NCI-H1417 (cell line): ENCODE results near the gene PRLR.
"Not testable (repeated sequence)": the region's sequence is repeated elsewhere in the genome, so short reads cannot be mapped to it uniquely, and the experiment has no call there.

Source experiments
- DNase-seq, 3 experiments: peaks; one replicate each; lab custom pipeline; 2025; lab: John Stamatoyannopoulos, UW

PRLR gene

GRCh38 chr5:35127006-35127405, 103.3 kb downstream of the PRLR start:
- DNase-seq: no peak

- DNase-seq: no peak
Measured at GRCh38 chr5:35125746-35126145, 104.5 kb downstream of the PRLR start.

- no peak for DNase-seq
Measured at GRCh38 chr5:35124932-35125331, 105.4 kb downstream of the PRLR start.

GRCh38 chr5:35122819-35123218, 107.5 kb downstream of the PRLR start:
- DNase-seq: no peak

- DNase-seq: no peak
Measured at GRCh38 chr5:35120715-35121114, 109.6 kb downstream of the PRLR start.

- no peak for DNase-seq
Measured at GRCh38 chr5:35117967-35118366, 112.3 kb downstream of the PRLR start.

GRCh38 chr5:35115920-35116319, 114.4 kb downstream of the PRLR start:
- DNase-seq: no peak

- DNase-seq: no peak
Measured at GRCh38 chr5:35114698-35115097, 115.6 kb downstream of the PRLR start.

- no peak for DNase-seq
Measured at GRCh38 chr5:35112300-35112699, 118.0 kb downstream of the PRLR start.

- not testable (repeated sequence) for DNase-seq
Measured at GRCh38 chr5:35104550-35104949, 125.7 kb downstream of the PRLR start.

GRCh38 chr5:35103637-35104299, 126.5 kb downstream of the PRLR start:
- no peak for DNase-seq

GRCh38 chr5:35101720-35102119, 128.6 kb downstream of the PRLR start:
- not testable (repeated sequence) for DNase-seq

- no peak for DNase-seq
Measured at GRCh38 chr5:35101016-35101415, 129.3 kb downstream of the PRLR start.

- DNase-seq: no peak
Measured at GRCh38 chr5:35098214-35098613, 132.1 kb downstream of the PRLR start.

GRCh38 chr5:35096932-35097331, 133.4 kb downstream of the PRLR start:
- no peak for DNase-seq

- no peak for DNase-seq
Measured at GRCh38 chr5:35096216-35096615, 134.1 kb downstream of the PRLR start.

- no peak for DNase-seq
Measured at GRCh38 chr5:35095366-35095765, 134.9 kb downstream of the PRLR start.

GRCh38 chr5:35094948-35095347, 135.3 kb downstream of the PRLR start:
- no peak for DNase-seq

- DNase-seq: no peak
Measured at GRCh38 chr5:35092703-35093102, 137.6 kb downstream of the PRLR start.

GRCh38 chr5:35091704-35092103, 138.6 kb downstream of the PRLR start:
- DNase-seq: no peak

- DNase-seq: peak; percentile 29 to 81 (median 49)
Measured at GRCh38 chr5:35089334-35090314, 140.7 kb downstream of the PRLR start.

- no peak for DNase-seq
Measured at GRCh38 chr5:35087991-35088390, 142.3 kb downstream of the PRLR start.

- no peak for DNase-seq
Measured at GRCh38 chr5:35083150-35083549, 147.1 kb downstream of the PRLR start.
